OCI-M2 (cell line): Measurements from ENCODE around the gene DHRS1.
"Not testable (repeated sequence)": the region's sequence is repeated elsewhere in the genome, so short reads cannot be mapped to it uniquely, and the experiment has no call there.

Experiments
- DNase-seq: peaks from one replicate; lab custom pipeline; 2025; ENCODE audit not compliant: unreplicated experiment; lab: John Stamatoyannopoulos, UW

Gene DHRS1

GRCh38 chr14:24252289-24253124 lies 47.1 kb downstream of the DHRS1 start:
- no peak for DNase-seq

DNA sequence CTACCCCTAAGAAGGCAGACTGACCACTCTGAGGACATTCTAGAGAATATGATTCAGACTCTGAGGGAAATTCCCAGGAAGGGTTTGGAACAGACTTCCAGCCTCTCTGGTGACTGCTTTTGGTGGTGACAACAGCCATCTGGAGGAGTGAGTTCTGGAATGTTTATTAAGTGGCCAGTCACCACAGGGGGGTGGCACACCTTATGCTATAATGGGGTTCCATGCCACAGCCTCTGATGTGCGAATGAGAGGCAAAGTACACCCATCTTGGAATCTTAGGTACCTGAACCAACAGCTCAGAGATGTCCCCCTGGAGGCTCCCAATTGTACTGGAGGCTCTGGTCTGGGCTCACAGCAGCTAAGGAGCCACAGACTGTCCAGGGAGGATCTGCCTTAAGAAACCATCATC lies 47.7 kb downstream of the DHRS1 start:
- DNase-seq: no peak

DNA sequence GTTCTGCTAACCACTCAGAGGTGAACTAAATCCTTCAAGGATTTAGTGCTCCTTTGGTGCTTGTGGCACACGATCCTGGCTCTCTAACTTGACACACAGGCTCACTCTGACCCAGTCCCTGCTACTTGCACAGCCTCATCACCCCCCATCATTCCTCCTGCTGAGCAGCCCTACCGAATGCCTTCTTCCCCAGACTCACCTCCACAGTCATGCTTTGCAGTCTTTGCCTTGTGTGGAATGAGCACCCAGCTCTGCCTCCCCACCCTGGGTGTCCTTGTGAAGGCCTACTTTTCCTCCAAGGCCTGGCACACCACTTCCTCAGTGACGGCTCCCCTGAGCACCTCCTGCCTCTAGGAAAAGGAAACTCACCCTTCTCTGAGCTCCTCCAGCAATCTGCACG lies 49.2 kb downstream of the DHRS1 start:
- no peak for DNase-seq

DNA sequence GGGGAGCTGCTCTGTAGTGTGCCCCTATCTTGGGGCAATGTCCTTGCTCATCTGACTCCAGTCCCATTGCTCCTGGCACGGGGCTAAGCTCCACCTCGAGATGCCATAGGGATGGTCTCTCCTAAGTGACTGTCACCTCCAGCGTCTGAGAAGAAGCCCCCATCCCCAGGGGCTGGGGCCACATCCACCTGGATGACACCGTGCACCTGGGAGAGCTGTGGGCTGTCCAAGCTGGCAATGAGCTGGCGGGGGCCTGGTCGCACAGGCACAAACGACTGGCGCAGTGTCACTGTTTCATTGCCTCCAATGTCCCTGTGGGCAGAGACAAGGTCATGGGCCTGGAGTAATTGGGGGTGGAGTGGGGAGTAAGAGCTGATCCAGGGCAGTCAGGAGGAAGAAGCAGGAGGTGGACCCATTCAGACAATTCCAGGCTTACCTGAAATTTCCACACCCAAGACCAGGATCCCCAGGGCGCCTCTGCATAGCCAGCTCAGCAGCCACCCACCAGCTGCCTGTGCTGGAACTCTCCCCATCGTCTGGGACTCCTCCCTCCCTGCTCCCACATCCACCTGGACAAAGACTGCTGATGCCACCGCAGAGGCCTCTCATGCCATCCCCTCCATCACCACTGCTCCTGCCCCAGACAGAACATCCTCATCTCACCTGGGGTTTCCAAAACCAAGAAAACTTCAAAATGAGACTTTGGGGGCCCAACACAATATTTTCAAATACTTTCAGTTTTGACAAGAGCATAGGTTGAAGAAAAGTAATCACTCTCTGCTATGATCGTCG lies 50.2 kb downstream of the DHRS1 start:
- DNase-seq: no peak

- no peak for DNase-seq
These were observed 52.2 kb downstream of the DHRS1 start for GRCh38 chr14:24247422-24247821.

- DNase-seq: no peak
These were observed 52.8 kb downstream of the DHRS1 start for GRCh38 chr14:24246765-24247212.

- not testable (repeated sequence) for DNase-seq
These were observed 54.2 kb downstream of the DHRS1 start for GRCh38 chr14:24245350-24245749.

DNA sequence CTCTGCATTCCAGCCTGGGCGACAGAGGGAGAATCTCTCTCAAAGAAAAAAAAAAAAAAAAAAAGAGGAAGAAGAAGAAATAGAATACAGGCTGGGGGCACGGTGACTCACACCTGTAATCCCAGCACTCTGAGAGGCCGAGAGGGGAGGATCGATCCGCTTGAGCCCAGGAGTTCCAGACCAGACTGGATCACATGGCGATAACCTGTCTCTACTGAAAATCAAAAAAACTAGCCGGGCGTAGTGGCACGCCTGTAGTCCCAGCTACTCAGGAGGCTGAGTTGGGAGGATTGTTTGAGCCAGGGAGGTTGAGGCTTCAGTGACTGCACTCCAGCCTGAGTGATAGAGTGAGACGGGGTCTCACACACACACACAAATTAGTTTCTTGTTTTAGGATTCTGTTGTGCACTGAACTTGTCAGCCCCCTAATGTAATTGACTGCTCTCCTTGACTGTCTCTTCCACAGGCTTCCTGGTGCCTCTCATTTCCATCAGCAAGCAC lies 56.2 kb downstream of the DHRS1 start:
- DNase-seq: peak; percentile 67

DNA sequence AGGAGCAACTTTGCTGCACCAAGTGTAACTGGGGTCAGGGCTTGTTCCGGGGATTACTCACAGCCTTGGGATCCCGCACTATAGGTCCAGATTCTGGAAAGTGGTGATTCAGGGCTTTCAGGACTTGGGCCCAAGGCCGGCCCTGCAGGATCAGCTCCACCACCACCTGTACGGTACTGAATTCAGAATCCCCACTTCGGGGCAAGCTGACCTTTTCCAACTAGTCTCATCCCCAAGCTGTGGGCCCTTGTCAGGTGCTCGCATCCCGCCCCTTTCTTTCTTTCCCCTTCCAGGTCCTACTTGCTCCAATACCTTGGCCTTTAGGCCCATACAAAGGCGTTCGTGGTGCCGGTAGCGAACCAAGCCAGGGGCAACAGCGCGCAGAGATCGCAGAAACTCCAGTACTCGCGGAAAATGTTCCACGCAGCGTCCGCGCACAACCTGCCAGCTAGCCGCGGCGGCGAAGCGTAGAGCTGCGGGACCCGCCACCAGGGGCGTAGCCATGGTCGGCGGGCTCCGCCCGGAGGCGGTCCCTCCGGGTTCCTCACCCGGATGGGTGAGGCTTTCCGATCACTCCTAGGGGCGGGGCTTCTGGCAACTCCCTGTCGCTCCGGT lies 57.6 kb downstream of the DHRS1 start:
- peak; percentile 98 for DNase-seq
